Neural crest cell (in vitro differentiated cells): ENCODE data around the gene B3GAT3. TPM values are rescaled to one million over a fixed set of nuclear protein-coding genes. Genes with fewer than 3 reads are reported as not detected.

Experiments used
- DNase-seq: peaks from one replicate; pipeline ENCODE4 v3.0.0; 2021; ENCODE audit warnings: low read depth, mixed read lengths, low spot score
- H3K27ac Mint-ChIP-seq: one replicate; pipeline ENCODE4 v1.8.0; 2021; ENCODE audit warnings: mild to moderate bottlenecking, mixed read lengths; ENCODE audit not compliant: unreplicated experiment
- H3K27me3 Mint-ChIP-seq: 2 replicates; pipeline ENCODE4 v1.8.0; 2021; ENCODE audit warnings: low read depth, mild to moderate bottlenecking, mixed read lengths
- H3K36me3 Mint-ChIP-seq: 2 replicates; pipeline ENCODE4 v1.8.0; 2021; ENCODE audit warnings: low read depth, mild to moderate bottlenecking, mixed read lengths
- H3K4me1 Mint-ChIP-seq: 2 replicates; pipeline ENCODE4 v1.8.0; 2021; ENCODE audit warnings: mixed read lengths
- H3K4me3 Mint-ChIP-seq: one replicate; pipeline ENCODE4 v1.8.0; 2021; ENCODE audit warnings: mild to moderate bottlenecking, mixed read lengths
- H3K9me3 Mint-ChIP-seq: 2 replicates; pipeline ENCODE4 v1.8.0; 2021; ENCODE audit warnings: mixed read lengths
- total RNA-seq: library from RNA; stranded (reverse); gene quantifications from 2 replicates; pipeline ENCODE4 v1.2.1, GENCODE V29; 2021
- TF ChIP-seq, protein P1 (sequence below): fragments of 200-600 bp; sonication (generic); conservative IDR thresholded peaks from 2 replicates; pipeline ENCODE4 v1.5.0; 2021; ENCODE audit warnings: antibody characterized with exemption, mild to moderate bottlenecking

Gene B3GAT3
- total RNA-seq, 1 donor from 2014 or later, result 57.4 TPM

DNA sequence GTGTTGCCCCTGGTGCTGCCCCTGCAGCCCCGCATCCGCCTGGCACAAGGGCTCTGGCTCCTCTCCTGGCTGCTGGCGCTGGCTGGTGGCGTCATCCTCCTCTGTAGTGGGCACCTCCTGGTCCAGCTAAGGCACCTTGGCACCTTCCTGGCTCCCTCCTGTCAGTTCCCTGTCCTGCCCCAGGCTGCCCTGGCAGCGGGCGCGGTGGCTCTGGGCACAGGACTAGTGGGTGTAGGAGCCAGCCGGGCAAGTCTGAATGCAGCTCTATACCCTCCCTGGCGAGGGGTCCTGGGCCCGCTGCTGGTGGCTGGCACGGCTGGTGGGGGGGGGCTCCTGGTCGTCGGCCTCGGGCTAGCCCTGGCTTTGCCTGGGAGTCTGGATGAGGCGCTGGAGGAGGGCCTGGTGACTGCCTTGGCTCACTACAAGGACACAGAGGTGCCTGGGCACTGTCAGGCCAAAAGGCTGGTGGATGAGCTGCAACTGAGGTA is 8.5 kb downstream of the B3GAT3 start:
- Mint-ChIP-seq H3K36me3 (no peaks in the 10 kb centered on the region), H3K4me3 (peak overlapping the region; percentile 84), H3K27me3 (no peaks in the 10 kb centered on the region), H3K9me3 (no peaks in the 10 kb centered on the region), H3K27ac (no peak overlapping the region), H3K4me1 (peaks cover 22% of the 10 kb centered on the region)
- TF ChIP-seq, protein P1, sequence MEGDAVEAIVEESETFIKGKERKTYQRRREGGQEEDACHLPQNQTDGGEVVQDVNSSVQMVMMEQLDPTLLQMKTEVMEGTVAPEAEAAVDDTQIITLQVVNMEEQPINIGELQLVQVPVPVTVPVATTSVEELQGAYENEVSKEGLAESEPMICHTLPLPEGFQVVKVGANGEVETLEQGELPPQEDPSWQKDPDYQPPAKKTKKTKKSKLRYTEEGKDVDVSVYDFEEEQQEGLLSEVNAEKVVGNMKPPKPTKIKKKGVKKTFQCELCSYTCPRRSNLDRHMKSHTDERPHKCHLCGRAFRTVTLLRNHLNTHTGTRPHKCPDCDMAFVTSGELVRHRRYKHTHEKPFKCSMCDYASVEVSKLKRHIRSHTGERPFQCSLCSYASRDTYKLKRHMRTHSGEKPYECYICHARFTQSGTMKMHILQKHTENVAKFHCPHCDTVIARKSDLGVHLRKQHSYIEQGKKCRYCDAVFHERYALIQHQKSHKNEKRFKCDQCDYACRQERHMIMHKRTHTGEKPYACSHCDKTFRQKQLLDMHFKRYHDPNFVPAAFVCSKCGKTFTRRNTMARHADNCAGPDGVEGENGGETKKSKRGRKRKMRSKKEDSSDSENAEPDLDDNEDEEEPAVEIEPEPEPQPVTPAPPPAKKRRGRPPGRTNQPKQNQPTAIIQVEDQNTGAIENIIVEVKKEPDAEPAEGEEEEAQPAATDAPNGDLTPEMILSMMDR, result no peak
- no peak for DNase-seq

DNA sequence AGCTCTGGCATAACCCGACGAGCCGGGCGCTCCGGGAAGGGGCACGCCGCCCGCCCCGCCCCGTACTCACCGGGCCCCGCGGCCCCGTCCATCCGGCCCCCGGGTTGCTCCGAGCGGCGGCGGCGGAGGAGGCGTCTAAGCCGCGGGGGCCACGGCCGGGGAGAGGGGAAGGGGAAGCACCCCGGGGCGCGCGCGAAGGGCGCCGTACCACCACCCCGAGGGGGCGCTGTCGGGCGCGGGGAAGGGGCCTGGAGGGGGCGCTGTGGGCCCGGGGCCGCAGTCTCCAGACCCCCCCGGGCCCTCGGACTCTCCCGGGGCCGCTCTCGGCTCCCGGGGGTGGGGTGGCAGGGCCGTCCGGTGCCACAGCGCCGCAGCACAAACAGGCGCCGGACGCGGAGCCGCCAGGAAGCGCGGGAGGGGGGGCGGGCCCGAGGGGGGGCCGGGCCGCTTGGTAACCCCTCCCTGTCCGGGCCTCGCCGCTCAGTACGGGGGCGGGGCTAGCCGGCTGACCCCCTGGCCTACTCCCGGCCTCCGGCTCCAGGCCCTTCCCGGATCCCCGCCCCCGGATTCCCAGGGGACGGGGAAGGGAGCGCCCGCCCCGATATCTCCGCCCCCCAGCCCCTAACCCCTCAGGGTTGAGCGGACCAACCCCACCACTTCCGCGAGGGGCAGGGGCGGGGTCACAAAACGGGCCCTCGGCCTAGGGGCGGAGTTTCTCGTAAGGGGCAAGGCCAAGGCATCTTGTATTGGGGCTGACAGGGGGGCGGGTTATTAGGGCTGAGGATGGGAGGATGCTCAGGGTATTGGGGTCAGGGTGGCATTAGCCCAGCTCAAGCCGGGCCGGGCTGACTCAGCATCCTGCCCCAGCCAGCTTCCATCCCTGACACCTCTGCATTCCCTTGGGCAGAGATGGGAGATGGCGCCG is 9.2 kb downstream of the B3GAT3 start, which contains the start of the genes EML3 and ROM1:
TSS of gene EML3 (minus strand) at position 410 of the 925 bp plus-strand sequence. CDS start at position 92, 318 bp downstream.
TSS of gene ROM1 (plus strand) at position 892 of the 925 bp plus-strand sequence. CDS start at position 917, 25 bp downstream.
- Mint-ChIP-seq H3K4me3 (peak within 1 kb of the TSS; percentile 93), H3K36me3 (no peaks in the 10 kb centered on the region), H3K4me1 (peaks cover 27% of the 10 kb centered on the region), H3K9me3 (no peaks in the 10 kb centered on the region), H3K27me3 (no peaks in the 10 kb centered on the region), H3K27ac (peak within 1 kb of the TSS; percentile 90)
- TF ChIP-seq, protein P1, result peak; percentile 93
- DNase-seq, result peak; percentile 83

DNA sequence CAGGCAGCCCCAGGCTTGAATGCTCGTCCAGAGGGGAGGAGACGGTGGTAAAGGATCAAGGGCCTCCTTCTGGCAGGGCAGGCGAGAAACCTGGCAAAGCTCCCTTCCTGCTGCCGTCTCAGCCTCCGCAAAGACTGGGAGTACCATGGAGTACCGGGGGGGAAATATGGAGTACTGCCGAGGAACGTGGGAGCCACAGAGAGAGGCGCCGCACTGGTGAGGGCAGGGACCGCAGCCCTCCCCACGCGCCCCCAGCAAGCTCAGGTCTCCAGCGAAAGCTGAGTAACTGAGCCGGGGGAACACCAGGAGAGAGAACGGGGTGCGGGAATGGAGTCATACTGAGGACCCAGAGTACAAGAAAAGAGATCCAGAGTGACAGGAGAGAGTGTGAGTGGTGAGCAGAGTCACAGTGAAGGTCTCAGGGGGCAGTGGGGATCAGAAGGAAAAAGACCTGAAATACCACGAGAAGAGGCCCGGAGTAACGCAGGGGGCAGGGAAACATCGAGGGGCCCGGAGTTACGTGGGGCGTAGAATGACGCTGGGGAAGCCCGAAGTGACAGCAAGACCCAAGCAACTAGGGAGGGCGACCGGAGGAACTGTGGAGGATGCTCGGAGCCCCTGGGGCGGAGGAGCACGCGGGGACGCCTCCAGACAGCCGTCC is 10.0 kb downstream of the B3GAT3 start:
- peak overlapping the region; percentile 89 for H3K27ac Mint-ChIP-seq
- peak overlapping the region; percentile 93 for H3K4me3 Mint-ChIP-seq
- H3K36me3 Mint-ChIP-seq, result no peaks in the 10 kb centered on the region
- H3K9me3 Mint-ChIP-seq, result no peaks in the 10 kb centered on the region
- TF ChIP-seq, protein P1, result no peak
- DNase-seq, result no peak
- H3K27me3 Mint-ChIP-seq, result no peaks in the 10 kb centered on the region
- peaks cover 29% of the 10 kb centered on the region for H3K4me1 Mint-ChIP-seq

DNA sequence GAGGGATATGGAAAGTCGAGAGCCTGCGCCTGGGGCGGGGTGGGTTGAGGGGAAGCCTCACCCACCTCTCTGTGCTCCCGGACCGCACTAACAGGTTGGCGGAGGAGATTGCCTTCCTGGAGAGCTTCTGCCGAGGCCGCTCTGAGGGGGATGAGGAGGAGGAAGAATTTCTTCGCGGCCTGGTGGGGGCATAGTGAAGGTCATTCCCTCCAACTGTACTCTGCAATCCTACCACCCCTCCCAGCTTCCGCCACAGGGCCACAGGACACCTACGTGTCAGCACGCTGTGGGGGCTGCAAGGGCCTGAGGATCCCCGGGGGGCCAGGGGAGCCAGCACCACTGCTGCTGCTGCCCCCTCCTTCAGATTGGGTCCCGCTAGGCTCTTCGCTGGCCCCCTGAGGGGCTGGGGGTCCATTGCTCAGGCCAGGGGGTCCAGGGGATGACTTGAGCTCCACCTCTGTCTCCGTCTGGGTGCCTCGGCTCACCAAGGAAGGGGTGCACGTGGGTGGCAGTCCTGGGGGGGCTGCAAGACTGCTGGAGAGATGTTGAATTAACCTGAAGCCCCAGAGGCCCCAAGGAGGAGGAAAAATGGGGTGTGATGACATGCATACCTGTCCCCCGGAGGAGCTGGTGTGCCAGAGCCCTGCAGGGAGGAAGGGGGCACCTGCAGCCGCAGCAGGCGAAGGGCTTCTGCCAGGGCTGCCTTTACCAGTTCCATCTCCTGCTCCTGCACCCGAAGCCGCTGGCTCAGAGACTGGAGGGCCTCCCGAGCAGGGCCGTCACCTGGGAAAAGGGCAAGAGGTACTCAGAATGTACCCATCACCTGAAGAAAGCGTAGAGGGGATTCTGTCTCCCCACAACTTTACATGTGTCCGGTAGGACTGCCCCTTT is 10.7 kb downstream of the B3GAT3 start:
- Mint-ChIP-seq H3K36me3 (no peaks in the 10 kb centered on the region), H3K4me1 (peaks cover 29% of the 10 kb centered on the region), H3K27me3 (no peaks in the 10 kb centered on the region), H3K4me3 (peak overlapping the region; percentile 93), H3K27ac (no peak overlapping the region), H3K9me3 (no peaks in the 10 kb centered on the region)
- DNase-seq, result no peak
- TF ChIP-seq, protein P1, result no peak

DNA sequence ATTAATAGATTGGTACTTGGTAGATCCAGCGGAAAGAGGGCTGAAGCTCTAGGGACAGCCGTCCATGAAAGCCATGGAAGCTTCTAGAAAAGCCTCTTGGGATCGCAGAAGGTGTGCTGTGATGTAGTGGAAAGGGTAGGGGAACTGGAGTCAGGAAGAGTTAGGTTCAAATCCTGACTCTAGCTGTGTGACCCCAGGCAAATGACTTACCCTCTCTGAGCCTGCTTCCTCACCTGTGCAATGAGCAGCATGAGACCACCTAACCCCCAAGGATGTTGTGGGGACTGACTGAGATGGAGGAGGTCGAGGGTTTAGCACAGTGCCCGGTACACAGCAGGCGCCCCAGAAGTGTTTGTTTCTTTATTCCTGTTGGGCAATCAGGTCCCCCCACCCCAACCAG is 11.4 kb downstream of the B3GAT3 start:
- Mint-ChIP-seq H3K4me3 (peak overlapping the region; percentile 86), H3K36me3 (no peaks in the 10 kb centered on the region), H3K9me3 (no peaks in the 10 kb centered on the region), H3K27me3 (no peaks in the 10 kb centered on the region), H3K27ac (no peak overlapping the region), H3K4me1 (peaks cover 29% of the 10 kb centered on the region)
- DNase-seq, result no peak
- TF ChIP-seq, protein P1, result no peak
